Neural cell (in vitro differentiated cells): Measurements from ENCODE around the gene RPS6KA3. TPM values are rescaled to one million over a fixed set of nuclear protein-coding genes. Genes with fewer than 3 reads are reported as not detected.

ENCODE experiments used
- H2AFZ ChIP-seq: fragments of 200-600, 300-800 bp; sonication (generic), shearing (Covaris generic); 2 replicates; pipeline ENCODE4 v1.6.0; 2014; ENCODE audit warnings: low read depth, mild to moderate bottlenecking, antibody characterized with exemption, low read length, moderate library complexity
- H3F3A ChIP-seq: fragments of 200-600 bp; shearing (Covaris generic); 2 replicates; pipeline ENCODE4 v1.6.1; 2016; ENCODE audit warnings: mild to moderate bottlenecking, moderate library complexity, mixed read lengths, antibody characterized with exemption, low read length; ENCODE audit not compliant: insufficient read depth, poor library complexity, severe bottlenecking
- H3K27ac ChIP-seq: fragments of 200-600, 300-800 bp; sonication (generic), shearing (Covaris generic); 2 replicates; pipeline ENCODE4 v1.5.1; 2014; ENCODE audit warnings: mild to moderate bottlenecking, low read length, moderate library complexity
- H3K27me3 ChIP-seq: fragments of 300-800, 200-600 bp; sonication (generic), shearing (Covaris generic); 2 replicates; pipeline ENCODE4 v1.6.0; 2014; ENCODE audit warnings: mild to moderate bottlenecking, low read depth, low read length, moderate library complexity; ENCODE audit not compliant: insufficient read depth
- H3K36me3 ChIP-seq: fragments of 300-800, 200-600 bp; sonication (generic), shearing (Covaris generic); 2 replicates; pipeline ENCODE4 v1.5.1; 2014; ENCODE audit warnings: mild to moderate bottlenecking, antibody characterized with exemption, low read length, moderate library complexity; ENCODE audit not compliant: insufficient read depth
- H3K4me2 ChIP-seq: fragments of 300-800, 200-600 bp; sonication (generic), shearing (Covaris generic); 2 replicates; pipeline ENCODE4 v1.6.0; 2014; ENCODE audit warnings: mild to moderate bottlenecking, low read length
- H3K4me3 ChIP-seq: fragments of 300-800, 200-600 bp; sonication (generic), shearing (Covaris generic); 2 replicates; pipeline ENCODE4 v1.5.1; 2014; ENCODE audit warnings: mild to moderate bottlenecking, low read length, moderate library complexity
- H3K79me2 ChIP-seq: fragments of 200-600 bp; shearing (Covaris generic); replicated peaks from 2 replicates; pipeline ENCODE4 v1.6.0; 2014; ENCODE audit warnings: mild to moderate bottlenecking, low read length, moderate library complexity; ENCODE audit not compliant: insufficient read depth
- H3K9ac ChIP-seq: fragments of 300-800, 200-600 bp; sonication (generic), shearing (Covaris generic); 2 replicates; pipeline ENCODE4 v1.6.1; 2016; ENCODE audit warnings: mild to moderate bottlenecking, low read length, mixed read lengths
- H3K9me2 ChIP-seq: fragments of 200-600 bp; shearing (Covaris generic); 2 replicates; pipeline ENCODE4 v1.6.1; 2016; ENCODE audit warnings: mild to moderate bottlenecking, low read length, mixed read lengths; ENCODE audit not compliant: insufficient read depth
- H3K9me3 ChIP-seq: fragments of 200-600, 300-800 bp; sonication (generic), shearing (Covaris generic); 2 replicates; pipeline ENCODE4 v1.6.1; 2016; ENCODE audit warnings: mild to moderate bottlenecking, mixed run types, low read length, moderate library complexity, mixed read lengths
- H4K20me1 ChIP-seq: fragments of 200-600 bp; shearing (Covaris generic); 2 replicates; pipeline ENCODE4 v1.6.1; 2016; ENCODE audit warnings: mild to moderate bottlenecking, mixed run types; ENCODE audit not compliant: insufficient read depth
- CTCF ChIP-seq: fragments of 450-650 bp; IDR thresholded peaks from 2 replicates; pipeline ENCODE4 v1.5.1; 2014; ENCODE audit warnings: antibody characterized with exemption, mild to moderate bottlenecking, moderate library complexity; ENCODE audit not compliant: poor library complexity, severe bottlenecking
- EP300 ChIP-seq: fragments of 450-650 bp; conservative IDR thresholded peaks from 2 replicates; pipeline ENCODE4 v1.6.1; 2014; ENCODE audit warnings: antibody characterized with exemption, mild to moderate bottlenecking, moderate library complexity; ENCODE audit not compliant: poor library complexity, severe bottlenecking
- EZH2 ChIP-seq: fragments of 200-600, 300-800 bp; shearing (Covaris generic), sonication (generic); IDR thresholded peaks from 2 replicates; pipeline ENCODE4 v1.6.1; 2014; ENCODE audit warnings: antibody characterized with exemption, low read length, borderline replicate concordance, mild to moderate bottlenecking; ENCODE audit not compliant: insufficient read depth, poor library complexity, severe bottlenecking
- MXI1 ChIP-seq: fragments of 450-650 bp; conservative IDR thresholded peaks from 2 replicates; pipeline ENCODE4 v1.6.1; 2014; ENCODE audit warnings: antibody characterized with exemption, mild to moderate bottlenecking; ENCODE audit not compliant: poor library complexity, severe bottlenecking
- POLR2AphosphoS5 ChIP-seq: IDR thresholded peaks from 2 replicates; pipeline ENCODE4 v1.6.1; 2012
- RAD21 ChIP-seq: fragments of 450-650 bp; conservative IDR thresholded peaks from 2 replicates; pipeline ENCODE4 v1.6.1; 2014; ENCODE audit warnings: antibody characterized with exemption, mild to moderate bottlenecking, moderate library complexity
- SMC3 ChIP-seq: fragments of 450-650 bp; conservative IDR thresholded peaks from 2 replicates; pipeline ENCODE4 v1.6.1; 2014; ENCODE audit warnings: antibody characterized with exemption, mild to moderate bottlenecking, moderate library complexity; ENCODE audit not compliant: poor library complexity
- TAF1 ChIP-seq: IDR thresholded peaks from 2 replicates; pipeline ENCODE4 v1.6.1; 2012; ENCODE audit warnings: low read depth
- polyA plus RNA-seq: library from polyadenylated mRNA; depleted of rRNA; stranded (reverse); fragments of >200 nt; gene quantifications from 2 replicates; pipeline ENCODE4 v1.2.3, GENCODE V29; 2014
- TF ChIP-seq, protein P1 (sequence below): IDR thresholded peaks from 2 replicates; pipeline ENCODE4 v1.6.1; 2012; ENCODE audit warnings: borderline replicate concordance

RPS6KA3 gene
- polyA plus RNA-seq, 1 donor from 2014 or later: 16.5 TPM

- no peaks in the 10 kb centered on the region for H3K36me3 ChIP-seq
- TF ChIP-seq, protein P1, sequence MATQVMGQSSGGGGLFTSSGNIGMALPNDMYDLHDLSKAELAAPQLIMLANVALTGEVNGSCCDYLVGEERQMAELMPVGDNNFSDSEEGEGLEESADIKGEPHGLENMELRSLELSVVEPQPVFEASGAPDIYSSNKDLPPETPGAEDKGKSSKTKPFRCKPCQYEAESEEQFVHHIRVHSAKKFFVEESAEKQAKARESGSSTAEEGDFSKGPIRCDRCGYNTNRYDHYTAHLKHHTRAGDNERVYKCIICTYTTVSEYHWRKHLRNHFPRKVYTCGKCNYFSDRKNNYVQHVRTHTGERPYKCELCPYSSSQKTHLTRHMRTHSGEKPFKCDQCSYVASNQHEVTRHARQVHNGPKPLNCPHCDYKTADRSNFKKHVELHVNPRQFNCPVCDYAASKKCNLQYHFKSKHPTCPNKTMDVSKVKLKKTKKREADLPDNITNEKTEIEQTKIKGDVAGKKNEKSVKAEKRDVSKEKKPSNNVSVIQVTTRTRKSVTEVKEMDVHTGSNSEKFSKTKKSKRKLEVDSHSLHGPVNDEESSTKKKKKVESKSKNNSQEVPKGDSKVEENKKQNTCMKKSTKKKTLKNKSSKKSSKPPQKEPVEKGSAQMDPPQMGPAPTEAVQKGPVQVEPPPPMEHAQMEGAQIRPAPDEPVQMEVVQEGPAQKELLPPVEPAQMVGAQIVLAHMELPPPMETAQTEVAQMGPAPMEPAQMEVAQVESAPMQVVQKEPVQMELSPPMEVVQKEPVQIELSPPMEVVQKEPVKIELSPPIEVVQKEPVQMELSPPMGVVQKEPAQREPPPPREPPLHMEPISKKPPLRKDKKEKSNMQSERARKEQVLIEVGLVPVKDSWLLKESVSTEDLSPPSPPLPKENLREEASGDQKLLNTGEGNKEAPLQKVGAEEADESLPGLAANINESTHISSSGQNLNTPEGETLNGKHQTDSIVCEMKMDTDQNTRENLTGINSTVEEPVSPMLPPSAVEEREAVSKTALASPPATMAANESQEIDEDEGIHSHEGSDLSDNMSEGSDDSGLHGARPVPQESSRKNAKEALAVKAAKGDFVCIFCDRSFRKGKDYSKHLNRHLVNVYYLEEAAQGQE: no peak
- TF ChIP-seq EZH2 (no peak), CTCF (no peak), RAD21 (no peak), EP300 (no peak), POLR2AphosphoS5 (no peak), TAF1 (no peak), MXI1 (no peak), SMC3 (no peak)
- H3K9me2 ChIP-seq: no peaks in the 10 kb centered on the region
- no peak overlapping the region for H3K27ac ChIP-seq
- H3K79me2 ChIP-seq: no peaks in the 10 kb centered on the region
- no peak overlapping the region for H3K4me2 ChIP-seq
- no peaks in the 10 kb centered on the region for H3F3A ChIP-seq
- H3K4me3 ChIP-seq: no peak overlapping the region
- H3K9me3 ChIP-seq: no peaks in the 10 kb centered on the region
- no peak overlapping the region for H3K9ac ChIP-seq
- H3K27me3 ChIP-seq: no peaks in the 10 kb centered on the region
- H2AFZ ChIP-seq: no peak overlapping the region
- H4K20me1 ChIP-seq: no peaks in the 10 kb centered on the region
These were observed 44.8 kb downstream of the RPS6KA3 start for GRCh38 chrX:20221902-20222301.

- H3K9ac ChIP-seq: no peak overlapping the region
- no peak overlapping the region for H3K4me3 ChIP-seq
- no peak overlapping the region for H3K4me2 ChIP-seq
- no peaks in the 10 kb centered on the region for H3K9me3 ChIP-seq
- H3K27ac ChIP-seq: no peak overlapping the region
- no peaks in the 10 kb centered on the region for H3K9me2 ChIP-seq
- no peaks in the 10 kb centered on the region for H3K36me3 ChIP-seq
- no peaks in the 10 kb centered on the region for H3K79me2 ChIP-seq
- no peak for TF ChIP-seq EZH2
- TF ChIP-seq EP300: no peak
- TF ChIP-seq, protein P1: no peak
- TF ChIP-seq POLR2AphosphoS5: no peak
- TF ChIP-seq SMC3: no peak
- TF ChIP-seq MXI1: no peak
- no peak for TF ChIP-seq TAF1
- no peak for TF ChIP-seq CTCF
- no peak for TF ChIP-seq RAD21
- H4K20me1 ChIP-seq: no peaks in the 10 kb centered on the region
- H3K27me3 ChIP-seq: no peaks in the 10 kb centered on the region
- no peak overlapping the region for H2AFZ ChIP-seq
- H3F3A ChIP-seq: no peaks in the 10 kb centered on the region
These were observed 47.7 kb downstream of the RPS6KA3 start for GRCh38 chrX:20218836-20219505.
